ENCODE results near the gene ADGRG1. TPM values are rescaled to one million over a fixed set of nuclear protein-coding genes. Genes with fewer than 3 reads are reported as not detected.
A peak's percentile ranks its signal among the peaks of the same experiment; 100 is the strongest.
"Not testable (repeated sequence)": the region's sequence is repeated elsewhere in the genome, so short reads cannot be mapped to it uniquely, and the experiment has no call there.

Gene ADGRG1
- total and polyA plus RNA-seq, 5 donors = 10.2 to 24.1 (median 16.2) TPM

GRCh38 chr16:57593021-57593420 is 35.4 kb upstream of the ADGRG1 start:
- no peaks in the 10 kb centered on the region for H3K27me3 ChIP-seq (ENCODE audit: control insufficient read depth, insufficient read depth)
- H3K4me3 ChIP-seq (ENCODE audit: low read length) = no peak overlapping the region
- no peak for ATAC-seq
- H3K4me1 ChIP-seq (ENCODE audit: control insufficient read depth, insufficient read depth, low read length) = no peaks in the 10 kb centered on the region
- H3K9me3 ChIP-seq (ENCODE audit: control insufficient read depth, low read length) = no peaks in the 10 kb centered on the region
- no peak overlapping the region for H3K27ac ChIP-seq (ENCODE audit: low read length)
- intact Hi-C loops (cut with DNase I) = loop anchor here in 2 of 4 donors (5.0 kb wide), 2 partner anchors 54 to 129 kb away; no protein-coding TSS in a partner anchor
- peak in 1 of 3 donors; percentile 15 for DNase-seq
- WGBS = 68% methylated on average over 3 of the region's 3 CpGs

GRCh38 chr16:57593990-57594389 is 34.4 kb upstream of the ADGRG1 start:
- no peak for DNase-seq
- no peak overlapping the region for H3K27ac ChIP-seq (ENCODE audit: low read length)
- H3K27me3 ChIP-seq (ENCODE audit: control insufficient read depth, insufficient read depth) = no peaks in the 10 kb centered on the region
- 97% methylated on average over 1 of the region's 1 CpG for WGBS
- no peak overlapping the region for H3K4me3 ChIP-seq (ENCODE audit: low read length)
- no peak for ATAC-seq
- no peaks in the 10 kb centered on the region for H3K4me1 ChIP-seq (ENCODE audit: control insufficient read depth, insufficient read depth, low read length)
- intact Hi-C loops (cut with DNase I) = loop anchor here in 2 of 4 donors (5.0 kb wide), 2 partner anchors 53 to 128 kb away; no protein-coding TSS in a partner anchor
- no peaks in the 10 kb centered on the region for H3K9me3 ChIP-seq (ENCODE audit: control insufficient read depth, low read length)

GRCh38 chr16:57594531-57595031 is 33.8 kb upstream of the ADGRG1 start:
- no peak for DNase-seq
- no peak for ATAC-seq
- H3K27ac ChIP-seq (ENCODE audit: low read length) = no peak overlapping the region
- H3K4me1 ChIP-seq (ENCODE audit: control insufficient read depth, insufficient read depth, low read length) = no peaks in the 10 kb centered on the region
- intact Hi-C loops (cut with DNase I) = loop anchor here in 2 of 4 donors (5.0 kb wide), 2 partner anchors 53 to 128 kb away; no protein-coding TSS in a partner anchor
- no peak overlapping the region for H3K4me3 ChIP-seq (ENCODE audit: low read length)
- 59% methylated on average over 4 of the region's 4 CpGs for WGBS
- no peaks in the 10 kb centered on the region for H3K9me3 ChIP-seq (ENCODE audit: control insufficient read depth, low read length)
- H3K27me3 ChIP-seq (ENCODE audit: control insufficient read depth, insufficient read depth) = no peaks in the 10 kb centered on the region

GRCh38 chr16:57596234-57596633 is 32.2 kb upstream of the ADGRG1 start:
- intact Hi-C loops (cut with DNase I) = not testable (repeated sequence)
- 79% methylated on average over 4 of the region's 4 CpGs for WGBS

GRCh38 chr16:57598437-57598836 is 30.0 kb upstream of the ADGRG1 start:
- intact Hi-C loops (cut with DNase I) = no loop called here
- Histone ChIP-seq H3K4me3 (ENCODE audit: low read length) (no peak overlapping the region), H3K27ac (ENCODE audit: low read length) (no peak overlapping the region), H3K27me3 (ENCODE audit: control insufficient read depth, insufficient read depth) (no peaks in the 10 kb centered on the region), H3K9me3 (ENCODE audit: control insufficient read depth, low read length) (no peaks in the 10 kb centered on the region), H3K4me1 (ENCODE audit: control insufficient read depth, insufficient read depth, low read length) (no peaks in the 10 kb centered on the region)
- DNase-seq (no peak), ATAC-seq (no peak)

More at GRCh38 chr16:57596234-57596633, 32.2 kb upstream of the ADGRG1 start:
- not testable (repeated sequence) for H3K9me3 ChIP-seq (ENCODE audit: control insufficient read depth, low read length); H3K4me3 ChIP-seq (ENCODE audit: low read length); H3K27ac ChIP-seq (ENCODE audit: low read length); H3K4me1 ChIP-seq (ENCODE audit: control insufficient read depth, insufficient read depth, low read length); DNase-seq; ATAC-seq; H3K27me3 ChIP-seq (ENCODE audit: control insufficient read depth, insufficient read depth)

DNA sequence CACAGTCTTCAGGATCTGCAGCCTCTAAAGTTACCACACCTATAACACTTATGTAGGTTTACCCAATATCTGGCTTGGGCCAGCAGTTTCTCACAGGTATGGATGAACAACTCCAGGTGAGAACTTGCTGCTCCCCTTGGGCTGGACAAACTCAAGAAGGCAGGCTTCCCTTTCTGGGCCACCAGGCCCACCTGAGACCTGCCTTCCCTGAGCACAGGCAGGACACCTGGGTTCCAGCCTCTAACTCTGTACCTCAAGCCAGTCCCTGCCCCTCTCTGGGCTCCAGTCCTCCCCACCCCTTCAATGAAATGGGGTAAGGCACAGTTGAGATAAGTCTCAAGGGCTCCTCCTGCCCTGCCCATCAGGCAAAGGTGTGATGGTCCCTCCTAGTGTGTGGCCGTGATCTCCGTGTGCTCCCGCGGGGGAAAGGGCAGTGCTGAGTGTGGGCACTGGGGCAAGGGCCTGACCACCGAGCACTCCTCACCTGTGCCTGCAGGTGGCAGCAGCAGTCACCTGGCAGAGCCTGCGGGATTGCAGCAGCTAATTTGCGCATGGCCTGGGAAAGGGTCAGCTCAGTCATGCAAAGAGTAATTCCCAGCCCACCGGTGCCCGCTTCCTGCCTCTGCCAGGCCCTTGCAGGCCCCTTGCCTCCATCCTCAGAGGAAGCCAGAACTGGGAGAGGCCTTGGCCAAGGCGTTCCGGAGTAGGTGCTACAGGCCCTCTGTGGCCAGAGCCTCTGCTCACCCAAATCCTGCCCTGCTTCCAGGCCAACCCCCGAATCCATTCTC is 28.2 kb upstream of the ADGRG1 start:
- WGBS = 17% methylated on average over 12 of the region's 12 CpGs
- no peak overlapping the region for H3K4me3 ChIP-seq (ENCODE audit: low read length)
- DNase-seq (peak; percentile 41 to 77 (median 76)), ATAC-seq (peak; percentile 82 to 89)
- no peaks in the 10 kb centered on the region for H3K4me1 ChIP-seq (ENCODE audit: control insufficient read depth, insufficient read depth, low read length)
- H3K27me3 ChIP-seq (ENCODE audit: control insufficient read depth, insufficient read depth) = no peaks in the 10 kb centered on the region
- no peak overlapping the region for H3K27ac ChIP-seq (ENCODE audit: low read length)
- no peaks in the 10 kb centered on the region for H3K9me3 ChIP-seq (ENCODE audit: control insufficient read depth, low read length)
- intact Hi-C loops (cut with DNase I) = loop anchor here in 1 of 4 donors (2.0 kb wide), 1 partner anchor 49 kb away; no protein-coding TSS in a partner anchor

DNA sequence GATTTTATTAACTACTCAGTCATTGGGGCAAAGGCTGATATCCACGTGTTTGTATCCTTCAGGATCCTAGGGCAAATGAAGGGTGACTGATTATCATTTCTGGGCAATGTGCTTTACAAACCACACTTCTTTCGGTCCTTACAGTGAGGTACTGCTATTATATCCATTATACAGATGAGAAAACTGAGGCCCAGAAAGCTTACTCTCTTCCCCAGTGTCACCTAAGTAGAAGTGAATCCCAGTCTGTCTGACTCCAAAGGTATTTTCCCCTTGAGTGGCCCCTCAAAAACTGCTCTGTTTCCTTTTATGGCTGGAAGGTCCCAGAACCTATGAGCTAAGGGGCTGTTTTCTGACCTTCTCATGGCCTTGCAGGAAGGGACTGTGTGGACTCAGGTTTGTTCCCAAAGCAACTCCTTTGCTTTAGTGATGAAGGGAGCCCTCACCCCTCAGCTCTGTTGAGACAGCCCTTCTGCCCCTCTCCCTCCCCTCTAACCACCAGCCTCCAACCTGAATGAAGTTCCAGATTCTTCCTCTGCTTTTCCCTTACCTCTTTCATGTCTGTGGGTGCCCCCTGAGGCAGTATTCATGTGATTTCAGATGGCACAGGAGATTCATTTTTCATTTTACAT is 27.4 kb upstream of the ADGRG1 start:
- Histone ChIP-seq H3K4me1 (ENCODE audit: control insufficient read depth, insufficient read depth, low read length) (no peaks in the 10 kb centered on the region), H3K27me3 (ENCODE audit: control insufficient read depth, insufficient read depth) (no peaks in the 10 kb centered on the region), H3K4me3 (ENCODE audit: low read length) (no peak overlapping the region), H3K27ac (ENCODE audit: low read length) (no peak overlapping the region), H3K9me3 (ENCODE audit: control insufficient read depth, low read length) (no peaks in the 10 kb centered on the region)
- intact Hi-C loops (cut with DNase I) = loop anchor here in 1 of 4 donors (2.0 kb wide), 1 partner anchor 48 kb away; no protein-coding TSS in a partner anchor
- WGBS = 81% methylated on average over 2 of the region's 2 CpGs
- no peak for DNase-seq
- no peak for ATAC-seq

DNA sequence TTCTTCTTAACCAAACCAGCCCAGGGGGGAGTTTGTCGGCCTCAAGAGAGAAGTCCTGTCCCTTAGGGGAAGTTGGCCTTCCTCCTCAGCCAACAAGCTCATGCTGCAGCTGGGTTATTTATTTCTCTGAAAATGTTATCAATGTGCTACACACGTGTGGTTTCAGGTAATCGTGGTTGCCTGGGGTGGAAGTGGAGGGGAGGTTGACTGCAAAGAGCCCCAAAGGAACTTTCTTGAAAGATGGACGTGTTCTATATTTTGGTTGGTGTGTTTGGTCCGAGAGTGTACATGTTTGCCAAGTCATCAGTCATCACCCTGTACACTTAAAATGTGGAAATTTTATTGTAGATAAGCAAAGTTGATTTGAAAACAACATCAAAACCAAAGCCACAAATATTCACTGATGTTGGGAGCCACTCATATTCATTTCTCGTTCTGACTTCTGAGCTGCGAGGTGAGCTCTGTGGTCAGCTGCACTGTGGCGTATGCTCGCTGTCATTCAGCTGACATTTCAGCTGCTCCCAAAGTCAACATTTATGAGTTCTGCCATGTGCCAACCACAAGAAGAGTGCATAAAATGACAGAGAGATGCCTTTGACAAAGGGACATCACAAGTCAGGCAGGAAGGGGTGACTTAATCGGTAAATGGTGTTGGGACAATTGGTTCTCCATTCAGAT is 26.5 kb upstream of the ADGRG1 start:
- DNase-seq (no peak), ATAC-seq (no peak)
- Histone ChIP-seq H3K27ac (ENCODE audit: low read length) (no peak overlapping the region), H3K4me1 (ENCODE audit: control insufficient read depth, insufficient read depth, low read length) (no peaks in the 10 kb centered on the region), H3K9me3 (ENCODE audit: control insufficient read depth, low read length) (no peaks in the 10 kb centered on the region), H3K4me3 (ENCODE audit: low read length) (no peak overlapping the region), H3K27me3 (ENCODE audit: control insufficient read depth, insufficient read depth) (no peaks in the 10 kb centered on the region)
- WGBS = 68% methylated on average over 10 of the region's 10 CpGs
- intact Hi-C loops (cut with DNase I) = loop anchor here in 1 of 4 donors (2.0 kb wide), 1 partner anchor 47 kb away; no protein-coding TSS in a partner anchor

DNA sequence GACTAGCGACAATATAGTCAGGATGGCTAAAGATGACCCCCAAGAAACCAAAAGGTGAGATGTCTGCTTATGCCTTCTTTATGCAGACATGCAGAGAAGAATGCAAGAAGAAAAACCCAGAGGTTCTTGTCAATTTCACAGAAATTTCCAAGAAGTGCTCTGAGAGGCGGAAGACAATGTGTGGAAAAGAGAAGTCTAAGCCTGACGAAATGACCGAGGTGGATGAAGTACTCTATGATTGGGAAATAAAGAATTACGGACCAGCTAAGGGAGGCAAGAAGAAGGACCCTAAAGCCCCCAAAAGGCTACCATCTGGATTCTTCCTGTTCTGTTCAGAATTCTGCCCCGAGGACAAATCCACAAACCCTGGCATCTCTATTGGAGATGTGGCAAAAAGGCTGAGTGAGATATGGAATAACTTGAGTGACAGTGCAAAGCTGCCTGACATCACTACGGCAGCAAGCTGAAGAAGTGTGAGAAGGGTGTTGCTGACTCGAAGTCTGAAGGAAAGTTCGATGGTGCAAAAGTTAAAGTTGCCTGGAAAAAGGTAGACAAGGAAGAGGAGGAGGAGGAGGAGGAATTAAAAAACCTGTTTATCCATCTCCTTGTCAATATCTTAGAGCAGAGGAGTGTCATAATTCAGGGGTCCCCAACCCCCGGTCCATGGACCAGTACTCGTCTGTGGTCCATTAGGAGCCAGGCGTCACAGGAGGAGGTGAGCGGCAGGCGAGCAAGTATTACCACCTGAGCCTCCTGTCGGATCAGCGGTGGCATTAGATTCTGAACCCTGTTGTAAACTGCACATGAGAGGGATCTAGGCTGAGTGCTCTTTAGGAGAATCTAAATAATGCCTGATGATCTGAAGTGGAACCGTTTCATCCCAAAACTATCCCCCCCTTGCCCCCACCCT is 25.1 kb upstream of the ADGRG1 start:
- WGBS = 74% methylated on average over 17 of the region's 17 CpGs
- no peak for DNase-seq

DNA sequence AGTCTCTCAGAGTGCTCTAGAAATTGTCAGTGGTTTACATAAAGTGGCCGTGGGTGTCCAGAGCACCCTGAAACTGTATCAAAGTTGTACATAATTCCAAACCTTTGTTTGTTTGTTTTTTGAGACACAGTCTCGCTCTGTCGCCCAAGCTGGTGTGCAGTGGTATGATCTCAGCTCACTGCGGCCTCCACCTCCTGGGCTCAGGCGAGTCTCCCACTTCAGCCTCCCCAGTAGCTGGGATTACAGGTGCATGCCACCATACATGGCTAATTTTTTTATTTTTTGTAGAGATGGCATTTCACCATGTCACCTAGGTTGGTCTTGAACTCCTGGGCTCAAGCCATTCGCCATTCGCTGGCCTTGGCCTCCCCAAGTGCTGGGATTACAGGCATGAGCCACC is 24.3 kb upstream of the ADGRG1 start:
- H3K27me3 ChIP-seq (ENCODE audit: control insufficient read depth, insufficient read depth) = no peaks in the 10 kb centered on the region
- WGBS = 96% methylated on average over 7 of the region's 7 CpGs
- no peak for ATAC-seq

More for the DNA sequence above, 25.1 kb upstream of the ADGRG1 start:
- H3K27ac ChIP-seq (ENCODE audit: low read length) = no peak overlapping the region
- H3K27me3 ChIP-seq (ENCODE audit: control insufficient read depth, insufficient read depth) = no peaks in the 10 kb centered on the region
- no peaks in the 10 kb centered on the region for H3K9me3 ChIP-seq (ENCODE audit: control insufficient read depth, low read length)
- ATAC-seq = no peak
- no peak overlapping the region for H3K4me3 ChIP-seq (ENCODE audit: low read length)
- no peaks in the 10 kb centered on the region for H3K4me1 ChIP-seq (ENCODE audit: control insufficient read depth, insufficient read depth, low read length)
- intact Hi-C loops (cut with DNase I) = loop anchor here in 1 of 4 donors (2.0 kb wide), 1 partner anchor 45 kb away; no protein-coding TSS in a partner anchor

More for the DNA sequence above, 24.3 kb upstream of the ADGRG1 start:
- no peak overlapping the region for H3K27ac ChIP-seq (ENCODE audit: low read length)
- H3K4me3 ChIP-seq (ENCODE audit: low read length) = no peak overlapping the region
- no peaks in the 10 kb centered on the region for H3K4me1 ChIP-seq (ENCODE audit: control insufficient read depth, insufficient read depth, low read length)
- no peak for DNase-seq
- no peaks in the 10 kb centered on the region for H3K9me3 ChIP-seq (ENCODE audit: control insufficient read depth, low read length)
- intact Hi-C loops (cut with DNase I) = loop anchor here in 1 of 4 donors (2.0 kb wide), 1 partner anchor 45 kb away; no protein-coding TSS in a partner anchor
